GM19463 (cell line): ENCODE data around the gene A2ML1.
"Not testable (repeated sequence)": the region's sequence is repeated elsewhere in the genome, so short reads cannot be mapped to it uniquely, and the experiment has no call there.

Experiments
- ATAC-seq: cut with Tn5 transposase; IDR thresholded peaks from one replicate; pipeline ENCODE4 v1.9.1; 2021; ENCODE audit warnings: mild to moderate bottlenecking, moderate library complexity; ENCODE audit not compliant: unreplicated experiment

Gene A2ML1

GRCh38 chr12:8822298-8822697 lies at the start of gene A2ML1:
A2ML1 (plus strand) TSS chr12:8822621; CDS start chr12:8822652, 31 bp downstream.
- no peak for ATAC-seq

- ATAC-seq, result no peak
These were observed 49.0 kb upstream of the A2ML1 start for GRCh38 chr12:8773461-8773860.

GRCh38 chr12:8779281-8779680 lies 43.1 kb upstream of the A2ML1 start:
- no peak for ATAC-seq

GRCh38 chr12:8779862-8780261 lies 42.6 kb upstream of the A2ML1 start:
- no peak for ATAC-seq

- no peak for ATAC-seq
These were observed 42.0 kb upstream of the A2ML1 start for GRCh38 chr12:8780389-8780788.

- no peak for ATAC-seq
These were observed 40.9 kb upstream of the A2ML1 start for GRCh38 chr12:8781381-8782127.

GRCh38 chr12:8784290-8784888 lies 38.0 kb upstream of the A2ML1 start:
- no peak for ATAC-seq

- no peak for ATAC-seq
These were observed 36.9 kb upstream of the A2ML1 start for GRCh38 chr12:8785499-8785898.

GRCh38 chr12:8787206-8787605 lies 35.2 kb upstream of the A2ML1 start:
- ATAC-seq, result not testable (repeated sequence)

- not testable (repeated sequence) for ATAC-seq
These were observed 33.7 kb upstream of the A2ML1 start for GRCh38 chr12:8788706-8789105.

GRCh38 chr12:8789341-8790013 lies 32.9 kb upstream of the A2ML1 start:
- not testable (repeated sequence) for ATAC-seq

- not testable (repeated sequence) for ATAC-seq
These were observed 29.2 kb upstream of the A2ML1 start for GRCh38 chr12:8793226-8793625.

GRCh38 chr12:8794611-8795010 lies 27.8 kb upstream of the A2ML1 start:
- not testable (repeated sequence) for ATAC-seq

GRCh38 chr12:8796831-8797626 lies 25.4 kb upstream of the A2ML1 start:
- no peak for ATAC-seq

GRCh38 chr12:8801213-8801612 lies 21.2 kb upstream of the A2ML1 start:
- ATAC-seq, result not testable (repeated sequence)

GRCh38 chr12:8804833-8805232 lies 17.6 kb upstream of the A2ML1 start:
- ATAC-seq, result not testable (repeated sequence)

GRCh38 chr12:8805487-8805886 lies 16.9 kb upstream of the A2ML1 start:
- not testable (repeated sequence) for ATAC-seq

GRCh38 chr12:8807084-8807483 lies 15.3 kb upstream of the A2ML1 start:
- ATAC-seq, result not testable (repeated sequence)

GRCh38 chr12:8810112-8810511 lies 12.3 kb upstream of the A2ML1 start:
- not testable (repeated sequence) for ATAC-seq

- ATAC-seq, result no peak
These were observed 8.7 kb upstream of the A2ML1 start for GRCh38 chr12:8813572-8814357.
